ENCODE data around the gene SEMA4C. TPM values are rescaled to one million over a fixed set of nuclear protein-coding genes. Genes with fewer than 3 reads are reported as not detected.

SEMA4C gene
- polyA plus RNA-seq, 1 donor from 2014 or later, result 88.7 TPM

DNA sequence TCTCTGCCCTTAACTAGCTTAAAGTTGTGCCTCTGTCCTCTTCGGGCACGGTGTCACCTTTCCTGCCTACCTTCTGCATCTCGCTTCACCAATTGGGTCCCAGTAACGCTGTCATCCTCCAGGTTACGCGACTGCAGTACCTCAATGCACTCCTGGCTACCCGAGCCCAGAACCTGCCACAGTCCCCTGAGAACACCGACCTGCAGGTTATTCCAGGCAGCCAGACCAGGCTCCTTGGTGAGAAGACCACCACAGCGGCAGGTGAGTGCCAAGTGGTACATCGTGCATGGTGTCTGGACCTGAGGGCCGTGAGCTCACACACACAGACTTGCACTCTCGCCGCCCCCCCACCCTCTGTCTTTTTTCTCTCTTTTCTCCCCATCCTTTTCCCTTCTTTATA lies 41.0 kb downstream of the SEMA4C start:
- Histone ChIP-seq H3K79me2 (replicated peaks; ENCODE audit: insufficient read depth, low read length) (no peaks in the 10 kb centered on the region), H3K4me3 (ENCODE audit: low read length) (no peak overlapping the region), H3K27ac (ENCODE audit: low read length) (no peak overlapping the region), H3K9me2 (ENCODE audit: insufficient read depth, low read length) (no peaks in the 10 kb centered on the region), H2AFZ (ENCODE audit: low read depth, low read length) (no peak overlapping the region), H3K9me3 (ENCODE audit: low read length) (no peaks in the 10 kb centered on the region), H4K20me1 (ENCODE audit: insufficient read depth) (no peaks in the 10 kb centered on the region), H3K36me3 (ENCODE audit: insufficient read depth, low read length) (peaks cover 10% of the 10 kb centered on the region), H3F3A (ENCODE audit: insufficient read depth, low read length, poor library complexity, severe bottlenecking) (no peaks in the 10 kb centered on the region), H3K27me3 (ENCODE audit: insufficient read depth, low read depth, low read length) (no peaks in the 10 kb centered on the region), H3K9ac (ENCODE audit: low read length) (no peak overlapping the region), H3K4me2 (ENCODE audit: low read length) (no peak overlapping the region)
- no peak for TF ChIP-seq MXI1 (conservative IDR thresholded peaks at IDR 0.05; ENCODE audit: poor library complexity, severe bottlenecking)
- TF ChIP-seq, protein P1, sequence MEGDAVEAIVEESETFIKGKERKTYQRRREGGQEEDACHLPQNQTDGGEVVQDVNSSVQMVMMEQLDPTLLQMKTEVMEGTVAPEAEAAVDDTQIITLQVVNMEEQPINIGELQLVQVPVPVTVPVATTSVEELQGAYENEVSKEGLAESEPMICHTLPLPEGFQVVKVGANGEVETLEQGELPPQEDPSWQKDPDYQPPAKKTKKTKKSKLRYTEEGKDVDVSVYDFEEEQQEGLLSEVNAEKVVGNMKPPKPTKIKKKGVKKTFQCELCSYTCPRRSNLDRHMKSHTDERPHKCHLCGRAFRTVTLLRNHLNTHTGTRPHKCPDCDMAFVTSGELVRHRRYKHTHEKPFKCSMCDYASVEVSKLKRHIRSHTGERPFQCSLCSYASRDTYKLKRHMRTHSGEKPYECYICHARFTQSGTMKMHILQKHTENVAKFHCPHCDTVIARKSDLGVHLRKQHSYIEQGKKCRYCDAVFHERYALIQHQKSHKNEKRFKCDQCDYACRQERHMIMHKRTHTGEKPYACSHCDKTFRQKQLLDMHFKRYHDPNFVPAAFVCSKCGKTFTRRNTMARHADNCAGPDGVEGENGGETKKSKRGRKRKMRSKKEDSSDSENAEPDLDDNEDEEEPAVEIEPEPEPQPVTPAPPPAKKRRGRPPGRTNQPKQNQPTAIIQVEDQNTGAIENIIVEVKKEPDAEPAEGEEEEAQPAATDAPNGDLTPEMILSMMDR (IDR thresholded peaks at IDR 0.05; ENCODE audit: poor library complexity, severe bottlenecking), result no peak
- no peak for TF ChIP-seq EP300 (conservative IDR thresholded peaks at IDR 0.05; ENCODE audit: poor library complexity, severe bottlenecking)
- no peak for TF ChIP-seq POLR2AphosphoS5 (IDR thresholded peaks at IDR 0.05)
- no peak for TF ChIP-seq RAD21 (conservative IDR thresholded peaks at IDR 0.05)
- TF ChIP-seq EZH2 (IDR thresholded peaks at IDR 0.05; ENCODE audit: borderline replicate concordance, insufficient read depth, low read length, poor library complexity, severe bottlenecking), result no peak
- TF ChIP-seq TAF1 (IDR thresholded peaks at IDR 0.05; ENCODE audit: low read depth), result no peak
- TF ChIP-seq, protein P2, sequence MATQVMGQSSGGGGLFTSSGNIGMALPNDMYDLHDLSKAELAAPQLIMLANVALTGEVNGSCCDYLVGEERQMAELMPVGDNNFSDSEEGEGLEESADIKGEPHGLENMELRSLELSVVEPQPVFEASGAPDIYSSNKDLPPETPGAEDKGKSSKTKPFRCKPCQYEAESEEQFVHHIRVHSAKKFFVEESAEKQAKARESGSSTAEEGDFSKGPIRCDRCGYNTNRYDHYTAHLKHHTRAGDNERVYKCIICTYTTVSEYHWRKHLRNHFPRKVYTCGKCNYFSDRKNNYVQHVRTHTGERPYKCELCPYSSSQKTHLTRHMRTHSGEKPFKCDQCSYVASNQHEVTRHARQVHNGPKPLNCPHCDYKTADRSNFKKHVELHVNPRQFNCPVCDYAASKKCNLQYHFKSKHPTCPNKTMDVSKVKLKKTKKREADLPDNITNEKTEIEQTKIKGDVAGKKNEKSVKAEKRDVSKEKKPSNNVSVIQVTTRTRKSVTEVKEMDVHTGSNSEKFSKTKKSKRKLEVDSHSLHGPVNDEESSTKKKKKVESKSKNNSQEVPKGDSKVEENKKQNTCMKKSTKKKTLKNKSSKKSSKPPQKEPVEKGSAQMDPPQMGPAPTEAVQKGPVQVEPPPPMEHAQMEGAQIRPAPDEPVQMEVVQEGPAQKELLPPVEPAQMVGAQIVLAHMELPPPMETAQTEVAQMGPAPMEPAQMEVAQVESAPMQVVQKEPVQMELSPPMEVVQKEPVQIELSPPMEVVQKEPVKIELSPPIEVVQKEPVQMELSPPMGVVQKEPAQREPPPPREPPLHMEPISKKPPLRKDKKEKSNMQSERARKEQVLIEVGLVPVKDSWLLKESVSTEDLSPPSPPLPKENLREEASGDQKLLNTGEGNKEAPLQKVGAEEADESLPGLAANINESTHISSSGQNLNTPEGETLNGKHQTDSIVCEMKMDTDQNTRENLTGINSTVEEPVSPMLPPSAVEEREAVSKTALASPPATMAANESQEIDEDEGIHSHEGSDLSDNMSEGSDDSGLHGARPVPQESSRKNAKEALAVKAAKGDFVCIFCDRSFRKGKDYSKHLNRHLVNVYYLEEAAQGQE (IDR thresholded peaks at IDR 0.05; ENCODE audit: borderline replicate concordance), result no peak
- no peak for TF ChIP-seq SMC3 (conservative IDR thresholded peaks at IDR 0.05; ENCODE audit: poor library complexity)

DNA sequence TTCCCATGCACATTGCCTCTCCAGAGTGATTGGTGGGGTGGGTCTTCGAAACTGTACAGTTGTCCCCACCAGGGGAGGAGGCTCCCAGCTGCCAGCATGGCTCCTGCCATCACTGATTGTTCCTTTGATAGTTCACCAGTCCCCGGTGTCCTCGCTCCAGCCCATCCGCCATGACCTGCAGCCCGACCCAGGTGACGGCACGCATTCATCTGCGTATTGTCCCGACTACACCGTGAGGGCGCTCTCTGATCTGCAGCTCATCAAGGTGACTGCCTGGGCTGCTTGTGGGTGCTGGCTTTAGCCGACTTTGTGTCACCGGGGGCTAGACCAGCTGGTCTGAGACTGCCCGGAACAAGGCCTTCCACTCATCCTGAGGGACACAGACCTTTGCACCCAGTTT lies 41.4 kb downstream of the SEMA4C start:
- no peaks in the 10 kb centered on the region for H3K27me3 ChIP-seq (ENCODE audit: insufficient read depth, low read depth, low read length)
- H3K27ac ChIP-seq (ENCODE audit: low read length), result no peak overlapping the region
- no peak overlapping the region for H3K9ac ChIP-seq (ENCODE audit: low read length)
- H3K79me2 ChIP-seq (replicated peaks; ENCODE audit: insufficient read depth, low read length), result no peaks in the 10 kb centered on the region
- no peaks in the 10 kb centered on the region for H3F3A ChIP-seq (ENCODE audit: insufficient read depth, low read length, poor library complexity, severe bottlenecking)
- H2AFZ ChIP-seq (ENCODE audit: low read depth, low read length), result no peak overlapping the region
- no peaks in the 10 kb centered on the region for H4K20me1 ChIP-seq (ENCODE audit: insufficient read depth)
- no peak for TF ChIP-seq EP300 (conservative IDR thresholded peaks at IDR 0.05; ENCODE audit: poor library complexity, severe bottlenecking)
- TF ChIP-seq RAD21 (conservative IDR thresholded peaks at IDR 0.05), result no peak
- no peak for TF ChIP-seq EZH2 (IDR thresholded peaks at IDR 0.05; ENCODE audit: borderline replicate concordance, insufficient read depth, low read length, poor library complexity, severe bottlenecking)
- no peak for TF ChIP-seq POLR2AphosphoS5 (IDR thresholded peaks at IDR 0.05)
- no peak for TF ChIP-seq SMC3 (conservative IDR thresholded peaks at IDR 0.05; ENCODE audit: poor library complexity)
- TF ChIP-seq, protein P1 (IDR thresholded peaks at IDR 0.05; ENCODE audit: poor library complexity, severe bottlenecking), result no peak
- TF ChIP-seq, protein P2 (IDR thresholded peaks at IDR 0.05; ENCODE audit: borderline replicate concordance), result no peak
- no peak for TF ChIP-seq MXI1 (conservative IDR thresholded peaks at IDR 0.05; ENCODE audit: poor library complexity, severe bottlenecking)
- no peak for TF ChIP-seq TAF1 (IDR thresholded peaks at IDR 0.05; ENCODE audit: low read depth)
- no peaks in the 10 kb centered on the region for H3K9me2 ChIP-seq (ENCODE audit: insufficient read depth, low read length)
- no peak overlapping the region for H3K4me2 ChIP-seq (ENCODE audit: low read length)
- H3K9me3 ChIP-seq (ENCODE audit: low read length), result no peaks in the 10 kb centered on the region
- peaks cover 10% of the 10 kb centered on the region for H3K36me3 ChIP-seq (ENCODE audit: insufficient read depth, low read length)
- H3K4me3 ChIP-seq (ENCODE audit: low read length), result no peak overlapping the region

All from neural cell (in vitro differentiated cells).